ENCODE data around the gene LCN10.
"Not testable (repeated sequence)": the region's sequence is repeated elsewhere in the genome, so short reads cannot be mapped to it uniquely, and the experiment has no call there.

LCN10 gene

DNA sequence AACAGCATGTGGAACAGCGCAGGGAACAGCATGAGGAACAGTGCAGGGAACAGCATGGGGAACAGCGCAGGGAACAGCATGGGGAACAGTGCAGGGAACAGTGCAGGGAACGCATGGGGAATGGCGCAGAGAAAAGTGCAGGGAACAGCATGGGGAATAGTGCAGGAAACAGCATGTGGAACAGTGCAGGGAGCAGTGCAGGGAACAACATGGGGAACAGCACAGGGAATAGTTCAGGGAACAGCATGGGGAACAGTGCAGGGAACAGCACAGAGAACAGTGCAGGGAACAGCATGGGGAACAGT lies 13.3 kb upstream of the LCN10 start:
- TF ChIP-seq, protein P1, sequence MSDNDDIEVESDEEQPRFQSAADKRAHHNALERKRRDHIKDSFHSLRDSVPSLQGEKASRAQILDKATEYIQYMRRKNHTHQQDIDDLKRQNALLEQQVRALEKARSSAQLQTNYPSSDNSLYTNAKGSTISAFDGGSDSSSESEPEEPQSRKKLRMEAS (IDR thresholded peaks at IDR 0.05; ENCODE audit: low read depth, low read length): no peak
- TF ChIP-seq, protein P2, sequence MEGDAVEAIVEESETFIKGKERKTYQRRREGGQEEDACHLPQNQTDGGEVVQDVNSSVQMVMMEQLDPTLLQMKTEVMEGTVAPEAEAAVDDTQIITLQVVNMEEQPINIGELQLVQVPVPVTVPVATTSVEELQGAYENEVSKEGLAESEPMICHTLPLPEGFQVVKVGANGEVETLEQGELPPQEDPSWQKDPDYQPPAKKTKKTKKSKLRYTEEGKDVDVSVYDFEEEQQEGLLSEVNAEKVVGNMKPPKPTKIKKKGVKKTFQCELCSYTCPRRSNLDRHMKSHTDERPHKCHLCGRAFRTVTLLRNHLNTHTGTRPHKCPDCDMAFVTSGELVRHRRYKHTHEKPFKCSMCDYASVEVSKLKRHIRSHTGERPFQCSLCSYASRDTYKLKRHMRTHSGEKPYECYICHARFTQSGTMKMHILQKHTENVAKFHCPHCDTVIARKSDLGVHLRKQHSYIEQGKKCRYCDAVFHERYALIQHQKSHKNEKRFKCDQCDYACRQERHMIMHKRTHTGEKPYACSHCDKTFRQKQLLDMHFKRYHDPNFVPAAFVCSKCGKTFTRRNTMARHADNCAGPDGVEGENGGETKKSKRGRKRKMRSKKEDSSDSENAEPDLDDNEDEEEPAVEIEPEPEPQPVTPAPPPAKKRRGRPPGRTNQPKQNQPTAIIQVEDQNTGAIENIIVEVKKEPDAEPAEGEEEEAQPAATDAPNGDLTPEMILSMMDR (IDR thresholded peaks at IDR 0.05; ENCODE audit: low read depth, low read length): no peak
- no peak for TF ChIP-seq POLR2A (IDR thresholded peaks at IDR 0.05; ENCODE audit: extremely low read depth, insufficient read length)
- TF ChIP-seq MYC (IDR thresholded peaks at IDR 0.05; ENCODE audit: low read depth, low read length): no peak
- no peak for DNase-seq (ENCODE audit: low read depth)

DNA sequence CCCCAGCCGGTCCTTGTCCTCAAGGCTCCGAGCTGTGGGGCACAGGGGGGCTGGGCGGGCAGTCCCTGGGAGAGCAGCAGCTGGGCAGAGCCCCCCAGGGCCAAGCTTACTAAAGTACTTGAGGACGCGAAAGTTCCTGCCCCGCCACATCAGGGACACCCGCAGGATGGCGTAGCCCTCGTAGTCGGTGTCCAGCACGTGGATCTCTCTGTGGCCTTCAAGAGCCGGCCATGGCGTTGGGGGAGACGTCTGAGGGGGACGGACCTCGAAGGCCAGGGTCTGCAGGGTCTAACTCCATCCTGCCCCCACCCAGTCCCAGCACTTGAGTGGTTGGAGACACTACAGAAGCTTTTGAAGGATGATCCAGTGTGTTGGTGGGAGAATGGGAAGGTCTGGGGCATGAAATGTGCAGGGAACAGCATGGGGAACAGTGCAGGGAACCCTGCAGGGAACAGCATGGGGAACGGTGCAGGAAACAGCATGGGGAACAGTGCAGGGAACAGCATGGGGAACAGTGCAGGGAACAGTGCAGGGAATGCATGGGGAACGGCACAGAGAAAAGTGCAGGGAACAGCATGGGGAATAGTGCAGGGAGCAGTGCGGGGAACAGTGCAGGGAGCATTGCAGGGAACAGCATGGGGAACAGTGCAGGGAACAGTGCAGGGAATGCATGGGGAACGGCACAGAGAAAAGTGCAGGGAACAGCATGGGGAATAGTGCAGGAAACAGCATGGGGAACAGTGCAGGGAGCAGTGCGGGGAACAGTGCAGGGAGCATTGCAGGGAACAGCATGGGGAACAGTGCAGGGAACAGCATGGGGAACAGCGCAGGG lies 12.8 kb upstream of the LCN10 start:
- not testable (repeated sequence) for DNase-seq (ENCODE audit: low read depth); H3K4me3 ChIP-seq (ENCODE audit: low read depth, low read length)

More for the DNA sequence above, 13.3 kb upstream of the LCN10 start:
- H3K4me3 ChIP-seq (ENCODE audit: low read depth, low read length): no peak overlapping the region

DNA sequence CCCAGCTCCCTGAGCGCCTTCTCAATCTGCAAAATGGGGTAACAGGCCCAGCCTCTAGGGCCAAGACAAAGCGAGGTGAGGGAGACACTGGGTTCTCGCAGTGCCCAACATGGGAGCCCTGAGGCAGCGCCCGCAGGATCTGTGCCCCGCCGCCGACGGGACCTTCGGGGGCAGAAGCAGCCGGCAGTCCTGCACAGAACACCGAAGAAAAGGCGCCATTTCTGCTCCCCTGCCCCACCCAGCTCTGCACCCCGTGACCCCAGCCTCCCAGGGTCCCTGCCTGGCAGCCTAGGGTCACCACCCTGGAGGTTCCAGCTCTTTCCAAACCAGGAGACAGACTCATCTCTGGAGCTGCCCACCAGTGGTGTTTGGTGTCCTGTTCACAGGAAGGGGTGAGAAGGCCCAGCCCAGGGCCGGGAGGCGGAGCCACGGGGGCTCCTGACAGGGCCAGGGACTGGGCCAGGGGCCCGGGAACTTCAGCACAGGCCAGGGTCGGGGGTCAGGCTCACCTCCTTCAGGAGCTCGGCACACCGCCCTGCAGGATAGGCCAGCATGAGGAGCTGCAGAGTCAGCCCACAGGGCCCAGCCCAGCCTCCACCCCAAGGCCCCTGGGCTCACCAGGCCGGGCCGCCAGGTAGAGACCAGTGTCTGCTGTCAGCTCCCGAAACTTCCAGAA lies 12.0 kb upstream of the LCN10 start:
- no peak for DNase-seq (ENCODE audit: low read depth)
- TF ChIP-seq MYC (IDR thresholded peaks at IDR 0.05; ENCODE audit: low read depth, low read length): no peak
- TF ChIP-seq, protein P2 (IDR thresholded peaks at IDR 0.05; ENCODE audit: low read depth, low read length): no peak
- TF ChIP-seq, protein P1 (IDR thresholded peaks at IDR 0.05; ENCODE audit: low read depth, low read length): no peak
- no peak for TF ChIP-seq POLR2A (IDR thresholded peaks at IDR 0.05; ENCODE audit: extremely low read depth, insufficient read length)

DNA sequence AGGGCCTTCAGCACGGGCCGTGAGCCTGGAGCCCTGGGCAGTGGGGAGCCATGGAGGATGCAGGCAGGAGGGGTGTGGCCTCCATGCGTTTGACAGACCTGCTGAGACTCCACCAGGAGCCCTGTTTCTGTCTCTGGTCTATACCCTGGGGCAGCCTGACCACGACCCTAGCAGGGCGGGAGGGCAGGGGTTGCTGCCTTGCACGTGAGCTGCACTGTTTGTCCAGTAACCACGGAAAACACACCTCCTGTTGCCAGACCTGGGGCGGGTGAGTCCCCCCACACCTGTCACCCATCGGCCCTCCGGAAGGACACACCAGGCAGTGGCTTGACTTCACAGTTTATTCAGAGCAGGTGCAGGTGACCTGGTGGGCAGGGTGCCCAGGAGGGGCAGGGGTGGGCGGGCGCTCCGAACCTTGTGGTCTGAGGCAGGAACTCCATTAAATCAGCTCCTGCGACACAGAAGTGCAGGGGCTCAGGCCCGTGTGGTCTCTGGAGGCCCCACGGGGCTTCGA lies 11.4 kb upstream of the LCN10 start:
- no peak overlapping the region for H3K4me3 ChIP-seq (ENCODE audit: low read depth, low read length)
- DNase-seq (ENCODE audit: low read depth): no peak
- TF ChIP-seq POLR2A (IDR thresholded peaks at IDR 0.05; ENCODE audit: extremely low read depth, insufficient read length) (no peak), MYC (IDR thresholded peaks at IDR 0.05; ENCODE audit: low read depth, low read length) (no peak)
- TF ChIP-seq, protein P2 (IDR thresholded peaks at IDR 0.05; ENCODE audit: low read depth, low read length): no peak
- TF ChIP-seq, protein P1 (IDR thresholded peaks at IDR 0.05; ENCODE audit: low read depth, low read length): no peak

More for the DNA sequence above, 12.0 kb upstream of the LCN10 start:
- no peak overlapping the region for H3K4me3 ChIP-seq (ENCODE audit: low read depth, low read length)

DNA sequence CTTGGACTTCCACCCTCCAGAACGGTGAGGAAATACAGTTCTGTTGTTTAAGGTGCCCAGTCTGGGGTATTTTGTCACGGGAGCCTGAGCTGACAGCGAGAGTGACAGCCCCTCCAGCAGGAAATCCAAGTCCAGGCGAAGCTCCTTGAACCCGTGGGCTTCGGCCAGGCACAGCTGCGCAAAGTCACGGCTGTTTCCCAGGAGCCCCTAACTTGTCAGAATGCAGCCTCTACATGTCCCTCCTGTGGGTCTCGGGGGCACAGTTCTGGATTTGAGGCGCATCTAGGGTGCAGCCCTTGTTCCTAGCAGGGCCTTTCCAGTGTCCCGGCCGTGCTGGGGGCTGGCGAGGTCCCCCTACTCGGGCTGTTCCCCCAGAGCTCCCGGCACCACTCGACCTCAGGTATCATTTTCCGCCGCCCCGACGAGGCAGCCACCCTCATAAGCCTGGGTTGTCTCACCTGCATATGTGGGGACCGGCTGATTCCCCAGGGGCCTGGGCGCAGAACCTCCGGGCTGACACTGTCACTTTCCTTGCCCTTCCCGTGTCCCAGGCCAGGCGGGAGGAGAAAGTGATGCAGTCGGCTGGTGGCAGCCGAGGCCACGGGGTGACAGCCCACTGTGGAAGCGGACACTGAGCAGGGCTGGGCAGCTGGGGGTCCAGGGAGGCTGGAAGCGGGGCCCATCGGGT lies 10.8 kb upstream of the LCN10 start:
- DNase-seq (ENCODE audit: low read depth): no peak
- TF ChIP-seq, protein P2 (IDR thresholded peaks at IDR 0.05; ENCODE audit: low read depth, low read length): no peak
- TF ChIP-seq MYC (IDR thresholded peaks at IDR 0.05; ENCODE audit: low read depth, low read length): no peak
- no peak for TF ChIP-seq POLR2A (IDR thresholded peaks at IDR 0.05; ENCODE audit: extremely low read depth, insufficient read length)
- TF ChIP-seq, protein P1 (IDR thresholded peaks at IDR 0.05; ENCODE audit: low read depth, low read length): no peak
- H3K4me3 ChIP-seq (ENCODE audit: low read depth, low read length): no peak overlapping the region

DNA sequence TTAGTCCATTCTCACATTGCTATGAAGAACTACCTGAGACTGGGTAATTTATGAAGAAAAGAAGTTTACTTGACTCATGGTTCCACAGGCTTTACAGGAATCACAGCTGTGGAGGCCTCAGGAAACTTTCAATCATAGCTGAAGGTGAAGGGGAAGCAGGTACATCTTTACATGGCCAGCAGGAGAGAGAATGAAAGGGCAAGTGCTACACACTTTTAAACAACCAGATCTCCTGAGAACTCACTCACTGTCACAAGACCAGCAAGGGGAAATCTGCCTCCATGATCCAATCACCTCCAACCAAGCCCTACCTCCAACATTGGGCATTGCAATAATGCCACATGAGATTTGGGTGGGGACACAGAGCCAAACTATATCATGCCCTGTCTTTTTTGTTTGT lies 9.1 kb upstream of the LCN10 start:
- TF ChIP-seq MYC (IDR thresholded peaks at IDR 0.05; ENCODE audit: low read depth, low read length) (no peak), POLR2A (IDR thresholded peaks at IDR 0.05; ENCODE audit: extremely low read depth, insufficient read length) (no peak)
- TF ChIP-seq, protein P1 (IDR thresholded peaks at IDR 0.05; ENCODE audit: low read depth, low read length): no peak
- TF ChIP-seq, protein P2 (IDR thresholded peaks at IDR 0.05; ENCODE audit: low read depth, low read length): no peak
- H3K4me3 ChIP-seq (ENCODE audit: low read depth, low read length): no peak overlapping the region
- no peak for DNase-seq (ENCODE audit: low read depth)
